Measurements from ENCODE around the gene INHBB.

INHBB gene

GRCh38 chr2:120321721-120322284 is 24.1 kb upstream of the INHBB start:
- no peak overlapping the region for H3K27ac ChIP-seq
- no peak for TF ChIP-seq ZFX (IDR thresholded peaks at IDR 0.05; ENCODE audit: borderline replicate concordance)
- no peak for TF ChIP-seq CTCF (IDR thresholded peaks at IDR 0.05)

DNA sequence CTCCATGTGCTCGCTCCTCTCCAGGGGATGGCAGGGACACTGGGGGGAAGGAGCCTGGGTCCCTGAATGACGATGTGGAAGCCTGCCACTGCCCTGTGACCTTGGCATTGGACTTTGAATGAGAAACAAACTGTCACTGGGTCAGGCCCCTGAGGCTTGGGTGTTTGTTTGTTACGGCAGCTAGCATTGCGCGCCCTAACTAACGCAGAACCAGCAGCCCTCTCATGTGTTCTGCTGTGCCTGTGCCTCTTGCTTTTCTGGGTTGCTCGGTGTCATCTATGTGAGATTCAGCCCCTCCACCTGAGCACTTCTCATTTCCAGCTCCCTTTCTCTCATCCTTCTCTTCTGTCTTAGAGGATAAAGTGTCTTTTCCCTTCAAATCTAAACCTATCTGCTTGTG is 23.6 kb upstream of the INHBB start:
- no peak overlapping the region for H3K27ac ChIP-seq
- TF ChIP-seq ZFX (IDR thresholded peaks at IDR 0.05; ENCODE audit: borderline replicate concordance): no peak
- no peak for TF ChIP-seq CTCF (IDR thresholded peaks at IDR 0.05)

DNA sequence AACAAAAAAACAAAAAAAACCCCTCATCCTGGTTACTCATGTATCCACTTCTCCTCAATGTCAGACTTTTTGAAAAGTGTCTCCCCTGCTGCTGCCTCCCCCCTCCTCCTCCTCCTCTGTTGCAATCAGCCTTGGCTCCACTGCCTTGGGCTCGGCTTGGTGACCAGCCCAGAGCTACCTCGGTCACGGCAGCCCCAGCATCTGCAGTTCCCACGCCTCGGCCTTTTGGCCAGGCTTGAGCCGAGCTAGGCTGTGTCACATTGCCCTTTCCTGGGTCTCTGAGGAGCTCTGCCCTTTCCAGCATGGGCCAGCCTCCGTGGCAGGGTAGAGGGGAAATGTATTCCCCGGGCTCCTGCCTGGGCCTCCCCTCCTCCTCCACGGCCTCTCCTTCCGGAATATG is 22.7 kb upstream of the INHBB start:
- TF ChIP-seq CTCF (IDR thresholded peaks at IDR 0.05) (no peak), ZFX (IDR thresholded peaks at IDR 0.05; ENCODE audit: borderline replicate concordance) (no peak)

GRCh38 chr2:120323807-120324399 is 22.0 kb upstream of the INHBB start:
- no peak overlapping the region for H3K27ac ChIP-seq
- no peak for TF ChIP-seq CTCF (IDR thresholded peaks at IDR 0.05)
- TF ChIP-seq ZFX (IDR thresholded peaks at IDR 0.05; ENCODE audit: borderline replicate concordance): no peak

More for the DNA sequence above, 22.7 kb upstream of the INHBB start:
- no peak overlapping the region for H3K27ac ChIP-seq

DNA sequence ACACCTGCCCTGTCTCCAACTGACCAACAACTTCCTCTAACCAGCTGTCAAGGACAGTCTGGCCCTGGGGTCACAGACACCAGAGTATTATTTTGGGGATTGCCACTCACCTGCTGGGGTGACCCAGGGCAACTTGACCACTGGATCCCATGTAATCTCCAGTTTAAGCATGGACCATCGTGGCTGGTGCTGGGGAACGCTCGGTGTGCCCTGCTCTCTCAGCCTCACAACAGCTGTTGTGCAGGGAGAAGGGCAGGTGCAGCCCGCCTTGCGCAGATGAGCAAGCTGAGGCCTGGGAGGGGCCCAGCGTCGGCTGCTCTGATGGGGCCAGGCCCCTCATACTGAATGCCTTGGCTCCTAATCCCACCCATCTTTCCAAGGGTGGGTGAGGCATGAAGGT is 21.0 kb upstream of the INHBB start:
- TF ChIP-seq CTCF (IDR thresholded peaks at IDR 0.05): no peak
- TF ChIP-seq ZFX (IDR thresholded peaks at IDR 0.05; ENCODE audit: borderline replicate concordance): no peak
- H3K27ac ChIP-seq: no peak overlapping the region

DNA sequence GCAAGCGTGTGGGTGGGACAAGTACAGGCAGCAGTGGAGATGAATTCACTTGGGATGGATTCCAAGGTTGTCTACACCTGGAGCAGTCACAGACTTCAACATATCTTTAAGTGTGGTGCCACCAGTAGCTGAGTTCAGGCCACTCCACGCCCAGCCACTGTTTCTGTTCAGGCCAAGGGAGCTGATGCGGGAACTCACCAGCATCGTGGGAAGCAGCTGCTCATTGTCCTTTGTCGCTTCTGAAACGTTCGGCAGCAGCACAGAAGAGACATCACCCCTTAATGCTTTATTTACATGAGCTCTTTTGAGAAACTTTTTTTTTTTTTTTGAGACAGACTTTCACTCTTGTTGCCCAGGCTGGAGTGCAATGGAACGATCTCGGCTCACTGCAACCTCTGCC is 19.9 kb upstream of the INHBB start:
- TF ChIP-seq CTCF (IDR thresholded peaks at IDR 0.05): no peak
- TF ChIP-seq ZFX (IDR thresholded peaks at IDR 0.05; ENCODE audit: borderline replicate concordance): no peak
- H3K27ac ChIP-seq: no peak overlapping the region

- TF ChIP-seq CTCF (IDR thresholded peaks at IDR 0.05): no peak
- no peak for TF ChIP-seq ZFX (IDR thresholded peaks at IDR 0.05; ENCODE audit: borderline replicate concordance)
- no peak overlapping the region for H3K27ac ChIP-seq
Measured at GRCh38 chr2:120330946-120331822, 14.8 kb upstream of the INHBB start.
